ENCODE data around the gene C20orf141. TPM values are rescaled to one million over a fixed set of nuclear protein-coding genes. Genes with fewer than 3 reads are reported as not detected.

C20orf141 gene
- total and polyA plus RNA-seq, 2 of the 4 experiments (the other 2 are of a cell fraction), result 0.36 to 0.91 TPM

- TF ChIP-seq MAFK (IDR thresholded peaks at IDR 0.05; ENCODE audit: low read depth, low read length), result no peak
- TF ChIP-seq BHLHE40 (IDR thresholded peaks at IDR 0.05; ENCODE audit: low read depth, low read length), result no peak
- TF ChIP-seq RFX5 (IDR thresholded peaks at IDR 0.05; ENCODE audit: low read depth, low read length), result no peak
- no peak for TF ChIP-seq MAZ (IDR thresholded peaks at IDR 0.05; ENCODE audit: borderline replicate concordance, low read depth, low read length)
- no peak for TF ChIP-seq RAD21 (IDR thresholded peaks at IDR 0.05; ENCODE audit: low read length)
Measured at GRCh38 chr20:2822073-2822472, 7.3 kb downstream of the C20orf141 start (continued).

- in situ Hi-C loops (cut with MboI; ENCODE audit: low sequenced_read_pairs) (loop anchor here (25.0 kb wide), 1 partner anchor 313 kb away; the partner anchor contains the start of gene ZNF343), intact Hi-C loops (cut with micrococcal nuclease) (no loop called here), dilution Hi-C loops (cut with HindIII; ENCODE audit: low sequenced_read_pairs, unreplicated experiment) (no loop called here)
- no peak overlapping the region for H2AK9ac ChIP-seq (replicated peaks; ENCODE audit: low read depth, low read length, poor library complexity)
- no peak overlapping the region for H3K4ac ChIP-seq (ENCODE audit: low read depth, low read length)
- no peak overlapping the region for H4K8ac ChIP-seq (ENCODE audit: low read depth in 2 of 2, low read length in 2 of 2)
- no peak overlapping the region for H2BK15ac ChIP-seq (ENCODE audit: low read depth, low read length)
- peaks cover 3% of the 10 kb centered on the region; the same call in 1 of the 2 replicates for H3K4me1 ChIP-seq (ENCODE audit: control insufficient read depth, insufficient read depth, low read length)
- no peak overlapping the region for H3K56ac ChIP-seq (ENCODE audit: extremely low read depth, insufficient read depth, low read length)
- H3K27me3 ChIP-seq (ENCODE audit: control insufficient read depth, insufficient read depth, low read length), result no peaks in the 10 kb centered on the region; the same call in 1 of the 2 replicates
- H3K4me2 ChIP-seq (ENCODE audit: low read depth, low read length), result no peak overlapping the region
- H3K79me1 ChIP-seq (ENCODE audit: low read depth in 1 of 2, low read length in 2 of 2), result no peaks in the 10 kb centered on the region
- H3K36me3 ChIP-seq (ENCODE audit: control insufficient read depth, insufficient read depth, low read length), result no peaks in the 10 kb centered on the region
- no peak overlapping the region for H3K4me3 ChIP-seq (ENCODE audit: insufficient read depth, low read depth, low read length)
- no peaks in the 10 kb centered on the region for H4K20me1 ChIP-seq (ENCODE audit: insufficient read depth, low read length)
- H4K5ac ChIP-seq (ENCODE audit: low read depth, low read length), result no peak overlapping the region
- ATAC-seq (ENCODE audit: low read depth) (no peak), DNase-seq (no peak)
- no peak overlapping the region for H4K91ac ChIP-seq (ENCODE audit: insufficient read depth, low read depth, low read length)
- no peak overlapping the region for H3K27ac ChIP-seq (ENCODE audit: insufficient read depth, low read length)
- CTCF ChIA-PET, result no interaction called here
- H3K18ac ChIP-seq (ENCODE audit: low read depth, low read length), result no peak overlapping the region
- POLR2A ChIA-PET (ENCODE audit: unreplicated experiment), result no interaction called here
- H2BK5ac ChIP-seq (ENCODE audit: low read depth, low read length, poor library complexity, severe bottlenecking), result no peak overlapping the region
- no peaks in the 10 kb centered on the region for H3K9me3 ChIP-seq (ENCODE audit: control insufficient read depth, insufficient read depth, low read length)
- no peak overlapping the region for H3K14ac ChIP-seq (replicated peaks; ENCODE audit: low read depth, low read length)
- H2AFZ ChIP-seq (replicated peaks; ENCODE audit: low read length, poor library complexity), result no peak overlapping the region
- H3K9ac ChIP-seq (ENCODE audit: low read depth, low read length), result no peak overlapping the region
- no CpG with 5 or more reads among the region's 2 CpGs for WGBS, 2 experiments (ENCODE audit: extremely low coverage in 2 of 2, insufficient read length in 1 of 2)
- no peaks in the 10 kb centered on the region; the same call in 1 of the 2 replicates for H3K9me1 ChIP-seq (ENCODE audit: insufficient read depth, low read length)
- H3K23ac ChIP-seq (ENCODE audit: low read depth, low read length), result no peak overlapping the region
- no peak overlapping the region for H2AK5ac ChIP-seq (ENCODE audit: low read depth, low read length)
- H2BK20ac ChIP-seq (ENCODE audit: low read depth, low read length), result no peak overlapping the region
- BruUV-seq (replicated peaks), result no TSS peak
- H2BK120ac ChIP-seq (ENCODE audit: low read depth, low read length), result no peak overlapping the region
- no peak for TF ChIP-seq RAD21 (IDR thresholded peaks at IDR 0.05; ENCODE audit: low read length)
- TF ChIP-seq SMC3 (IDR thresholded peaks at IDR 0.05; ENCODE audit: low read depth, low read length), result no peak
- no peak for TF ChIP-seq RFX5 (IDR thresholded peaks at IDR 0.05; ENCODE audit: low read depth, low read length)
- TF ChIP-seq CEBPB (IDR thresholded peaks at IDR 0.05; ENCODE audit: low read depth, low read length), result no peak
- TF ChIP-seq MAFK (IDR thresholded peaks at IDR 0.05; ENCODE audit: low read depth, low read length), result no peak
- TF ChIP-seq MXI1 (IDR thresholded peaks at IDR 0.05; ENCODE audit: borderline replicate concordance, low read depth, low read length), result no peak
- TF ChIP-seq NFE2L2 (IDR thresholded peaks at IDR 0.05; ENCODE audit: low read depth, low read length), result no peak
- TF ChIP-seq, protein P1, sequence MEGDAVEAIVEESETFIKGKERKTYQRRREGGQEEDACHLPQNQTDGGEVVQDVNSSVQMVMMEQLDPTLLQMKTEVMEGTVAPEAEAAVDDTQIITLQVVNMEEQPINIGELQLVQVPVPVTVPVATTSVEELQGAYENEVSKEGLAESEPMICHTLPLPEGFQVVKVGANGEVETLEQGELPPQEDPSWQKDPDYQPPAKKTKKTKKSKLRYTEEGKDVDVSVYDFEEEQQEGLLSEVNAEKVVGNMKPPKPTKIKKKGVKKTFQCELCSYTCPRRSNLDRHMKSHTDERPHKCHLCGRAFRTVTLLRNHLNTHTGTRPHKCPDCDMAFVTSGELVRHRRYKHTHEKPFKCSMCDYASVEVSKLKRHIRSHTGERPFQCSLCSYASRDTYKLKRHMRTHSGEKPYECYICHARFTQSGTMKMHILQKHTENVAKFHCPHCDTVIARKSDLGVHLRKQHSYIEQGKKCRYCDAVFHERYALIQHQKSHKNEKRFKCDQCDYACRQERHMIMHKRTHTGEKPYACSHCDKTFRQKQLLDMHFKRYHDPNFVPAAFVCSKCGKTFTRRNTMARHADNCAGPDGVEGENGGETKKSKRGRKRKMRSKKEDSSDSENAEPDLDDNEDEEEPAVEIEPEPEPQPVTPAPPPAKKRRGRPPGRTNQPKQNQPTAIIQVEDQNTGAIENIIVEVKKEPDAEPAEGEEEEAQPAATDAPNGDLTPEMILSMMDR (conservative IDR thresholded peaks at IDR 0.05; ENCODE audit: low read depth, low read length), result no peak
- TF ChIP-seq, protein P2, sequence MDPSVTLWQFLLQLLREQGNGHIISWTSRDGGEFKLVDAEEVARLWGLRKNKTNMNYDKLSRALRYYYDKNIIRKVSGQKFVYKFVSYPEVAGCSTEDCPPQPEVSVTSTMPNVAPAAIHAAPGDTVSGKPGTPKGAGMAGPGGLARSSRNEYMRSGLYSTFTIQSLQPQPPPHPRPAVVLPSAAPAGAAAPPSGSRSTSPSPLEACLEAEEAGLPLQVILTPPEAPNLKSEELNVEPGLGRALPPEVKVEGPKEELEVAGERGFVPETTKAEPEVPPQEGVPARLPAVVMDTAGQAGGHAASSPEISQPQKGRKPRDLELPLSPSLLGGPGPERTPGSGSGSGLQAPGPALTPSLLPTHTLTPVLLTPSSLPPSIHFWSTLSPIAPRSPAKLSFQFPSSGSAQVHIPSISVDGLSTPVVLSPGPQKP (IDR thresholded peaks at IDR 0.05; ENCODE audit: borderline replicate concordance, low read depth, low read length), result no peak
- TF ChIP-seq CHD1 (IDR thresholded peaks at IDR 0.05; ENCODE audit: low read depth, low read length), result no peak
- no peak for TF ChIP-seq BHLHE40 (IDR thresholded peaks at IDR 0.05; ENCODE audit: low read depth, low read length)
- TF ChIP-seq RCOR1 (IDR thresholded peaks at IDR 0.05; ENCODE audit: insufficient replicate concordance, low read length), result no peak
Measured at GRCh38 chr20:2825761-2826160, 11.0 kb downstream of the C20orf141 start.
